Skeletal muscle tissue (tissue), 4 donors: ENCODE data around the gene NAGA. TPM values are rescaled to one million over a fixed set of nuclear protein-coding genes. Genes with fewer than 3 reads are reported as not detected.
A peak's percentile ranks its signal among the peaks of the same experiment; 100 is the strongest.
"Not testable (repeated sequence)": the region's sequence is repeated elsewhere in the genome, so short reads cannot be mapped to it uniquely, and the experiment has no call there.

Source experiments
- H3K27ac ChIP-seq: one replicate; pipeline ENCODE4 v1.7.0; 2013; ENCODE audit warnings: mild to moderate bottlenecking, low read depth, low read length, inconsistent platforms
- H3K27me3 ChIP-seq, 3 donors: one replicate each; pipeline ENCODE4 v1.7.0; 2013; ENCODE audit warnings: low read length in 3 of 3; ENCODE audit not compliant: control insufficient read depth in 3 of 3, insufficient read depth in 3 of 3
- H3K36me3 ChIP-seq, 3 donors: one replicate each; pipeline ENCODE4 v1.7.0; 2013; ENCODE audit warnings: low read length in 3 of 3; ENCODE audit not compliant: control insufficient read depth in 3 of 3, insufficient read depth in 3 of 3
- H3K4me1 ChIP-seq, 3 donors: one replicate each; pipeline ENCODE4 v1.7.0; 2013; ENCODE audit warnings: low read length in 3 of 3, mild to moderate bottlenecking in 3 of 3; ENCODE audit not compliant: control insufficient read depth in 3 of 3, insufficient read depth in 3 of 3
- H3K4me3 ChIP-seq, 3 donors: one replicate each; pipeline ENCODE4 v1.7.0; 2013; ENCODE audit warnings: low read length in 3 of 3
- H3K9ac ChIP-seq, 3 donors: one replicate each; pipeline ENCODE4 v1.7.0; 2013; ENCODE audit warnings: low read length in 3 of 3, mild to moderate bottlenecking in 3 of 3, moderate library complexity in 2 of 3, low read depth in 1 of 3
- H3K9me3 ChIP-seq, 3 donors: one replicate each; pipeline ENCODE4 v1.7.0; 2013; ENCODE audit warnings: low read length in 3 of 3; ENCODE audit not compliant: control insufficient read depth in 3 of 3
- total RNA-seq: library from RNA; depleted of rRNA; stranded (reverse); fragments of >200 nt; gene quantifications from one replicate; pipeline ENCODE4 v1.2.3, GENCODE V29; 2014
- donor health status: Osteomylitis.

Gene NAGA
- total RNA-seq, 1 donor from 2014 or later, result 26.1 TPM

- Histone ChIP-seq H3K4me1 (peaks cover 30 to 42% (median 37%) of the 10 kb centered on the region in 3 donors), H3K9me3 (no peaks in the 10 kb centered on the region), H3K27ac (peak overlapping the region; percentile 100)
Observed at GRCh38 chr22:42076764-42077485, 6.3 kb upstream of the NAGA start.

GRCh38 chr22:42074846-42075676, 4.4 kb upstream of the NAGA start:
- Histone ChIP-seq H3K4me1 (peaks cover 33 to 44% (median 41%) of the 10 kb centered on the region in 3 donors), H3K4me3 (peak overlapping the region; percentile 38 to 79 (median 69)), H3K9me3 (no peaks in the 10 kb centered on the region), H3K27me3 (no peaks in the 10 kb centered on the region), H3K9ac (peak overlapping the region; percentile 68 to 85 (median 82)), H3K36me3 (peaks cover 0 to 8% (median 6%) of the 10 kb centered on the region in 3 donors), H3K27ac (peak overlapping the region; percentile 71)

More at GRCh38 chr22:42076764-42077485, 6.3 kb upstream of the NAGA start:
- no peak overlapping the region for H3K4me3 ChIP-seq
- H3K9ac ChIP-seq, result no peak overlapping the region
- H3K36me3 ChIP-seq, result peaks cover 0 to 12% (median 10%) of the 10 kb centered on the region in 3 donors
- H3K27me3 ChIP-seq, result no peaks in the 10 kb centered on the region

GRCh38 chr22:42074132-42074811, 3.7 kb upstream of the NAGA start, which contains the start of gene PHETA2:
PHETA2 (plus strand) TSS chr22:42074248; CDS start chr22:42077294, 3,046 bp downstream.
- peaks cover 41 to 51% (median 47%) of the 10 kb centered on the region in 3 donors for H3K4me1 ChIP-seq
- peak within 1 kb of the TSS; percentile 68 to 85 (median 82) for H3K9ac ChIP-seq
- no peaks in the 10 kb centered on the region for H3K9me3 ChIP-seq
- peaks cover 0 to 8% (median 6%) of the 10 kb centered on the region in 3 donors for H3K36me3 ChIP-seq
- H3K4me3 ChIP-seq, result peak within 1 kb of the TSS; percentile 38 to 79 (median 69)
- peak within 1 kb of the TSS; percentile 71 for H3K27ac ChIP-seq
- no peaks in the 10 kb centered on the region for H3K27me3 ChIP-seq

- Histone ChIP-seq H3K27ac (peak overlapping the region; percentile 71), H3K4me3 (peak overlapping the region; percentile 38 to 79 (median 69)), H3K4me1 (peaks cover 35 to 46% (median 44%) of the 10 kb centered on the region in 3 donors), H3K27me3 (no peaks in the 10 kb centered on the region), H3K36me3 (peaks cover 0 to 10% (median 6%) of the 10 kb centered on the region in 3 donors), H3K9ac (peak overlapping the region; percentile 68 to 85 (median 82)), H3K9me3 (no peaks in the 10 kb centered on the region)
Observed at GRCh38 chr22:42073621-42074041, 3.0 kb upstream of the NAGA start.

- peaks cover 26 to 37% (median 36%) of the 10 kb centered on the region in 3 donors for H3K4me1 ChIP-seq
- no peak overlapping the region for H3K27ac ChIP-seq
- peaks cover 6 to 15% (median 14%) of the 10 kb centered on the region in 3 donors for H3K36me3 ChIP-seq
- H3K9ac ChIP-seq, result no peak overlapping the region
- H3K4me3 ChIP-seq, result no peak overlapping the region
- H3K9me3 ChIP-seq, result no peaks in the 10 kb centered on the region
- H3K27me3 ChIP-seq, result no peaks in the 10 kb centered on the region
Observed at GRCh38 chr22:42072606-42073330, 2.2 kb upstream of the NAGA start.

GRCh38 chr22:42071508-42071907, 896 bp upstream of the NAGA start:
- H3K4me3 ChIP-seq, result peak overlapping the region; percentile 73 to 94 (median 87)
- peaks cover 18 to 23% (median 20%) of the 10 kb centered on the region in 3 donors for H3K36me3 ChIP-seq
- H3K9ac ChIP-seq, result peak overlapping the region; percentile 79 to 89 (median 88)
- H3K27ac ChIP-seq, result peak overlapping the region; percentile 79
- H3K4me1 ChIP-seq, result peaks cover 24 to 32% (median 31%) of the 10 kb centered on the region in 3 donors
- H3K27me3 ChIP-seq, H3K9me3 ChIP-seq: not testable (repeated sequence)

- Histone ChIP-seq H3K9me3 (no peaks in the 10 kb centered on the region), H3K4me3 (peak overlapping the region; percentile 73 to 94 (median 87)), H3K4me1 (peaks cover 24 to 30% (median 27%) of the 10 kb centered on the region in 3 donors), H3K9ac (peak overlapping the region; percentile 79 to 93 (median 89)), H3K27me3 (no peaks in the 10 kb centered on the region), H3K27ac (peak overlapping the region; percentile 79), H3K36me3 (peaks cover 32 to 35% (median 34%) of the 10 kb centered on the region in 3 donors)
Observed at GRCh38 chr22:42069801-42070516, 653 bp downstream of the NAGA start.

GRCh38 chr22:42068291-42068690, 2.3 kb downstream of the NAGA start:
- Histone ChIP-seq H3K4me1 (peaks cover 19 to 25% (median 20%) of the 10 kb centered on the region in 3 donors), H3K27ac (no peak overlapping the region), H3K9me3 (no peaks in the 10 kb centered on the region), H3K36me3 (peaks cover 35 to 38% (median 36%) of the 10 kb centered on the region in 3 donors), H3K27me3 (no peaks in the 10 kb centered on the region), H3K4me3 (no peak overlapping the region), H3K9ac (no peak overlapping the region)
